K562 (cell line): ENCODE data around the gene PCDHGA4. TPM values are rescaled to one million over a fixed set of nuclear protein-coding genes. Genes with fewer than 3 reads are reported as not detected.

ENCODE experiments used
- ATAC-seq: fragments of 200-7000 bp; cut with Tn5 transposase; 3 replicates; pipeline ENCODE4 v1.9.1; 2020; ENCODE audit warnings: moderate library complexity
- BruUV-seq: library from RNA; stranded (reverse); fragments of 400-500 nt; replicated peaks from 2 replicates; lab custom pipeline; 2021; lab: Mats Ljungman, UMichigan
- CTCF ChIA-PET: fragments of 300-600 bp; formaldehyde crosslinking; extraction: SDS; loops from one replicate; lab custom pipeline; 2021; ENCODE audit warnings: low intra/inter-chr PET ratio; lab: Yijun Ruan, JAX
- POLR2A ChIA-PET: fragments of 300-600, 350-650 bp; sonication (Branson Sonifier 250); formaldehyde crosslinking; extraction: SDS; loops from one replicate; lab custom pipeline; 2021; ENCODE audit warnings: antibody characterized with exemption, inconsistent platforms; lab: Yijun Ruan, JAX
- DNase-seq, 4 experiments: peaks; one replicate each; pipeline versions ENCODE4 v3.0.0 to v3.0.0-alpha.2; 2011 to 2018; ENCODE audit warnings: low spot score in 3 of 4, mixed read lengths in 3 of 4; ENCODE audit errors: extremely low read depth in 1 of 4
- FAIRE-seq: peaks from 2 replicates; lab custom pipeline; 2011; peaks lifted over from hg19 to GRCh38; lab: Jason Lieb, UNC
- H2AFZ ChIP-seq: 2 replicates; pipeline ENCODE4 v1.6.0; 2011; ENCODE audit warnings: low read depth, low read length, control low read depth, inconsistent platforms
- H3K27ac ChIP-seq: fragments of 200-600 bp; 3 replicates; pipeline ENCODE4 v1.8.0; 2011; ENCODE audit warnings: low read depth, mild to moderate bottlenecking, control low read depth, inconsistent platforms, low read length, moderate library complexity, mixed read lengths; ENCODE audit errors: extremely low read depth
- H3K27me3 ChIP-seq, 2 experiments: fragments of 300-600 bp in 1 of 2; 2 replicates in 1 of 2; 3 replicates in 1 of 2; pipeline versions ENCODE4 v1.6.0 to v1.8.0; 2011; ENCODE audit warnings: inconsistent platforms in 2 of 2, low read length in 2 of 2, mild to moderate bottlenecking in 1 of 2, mixed read lengths in 1 of 2, moderate library complexity in 1 of 2; ENCODE audit not compliant: control insufficient read depth in 2 of 2, insufficient read depth in 2 of 2
- H3K36me3 ChIP-seq: fragments of 300-600 bp; 3 replicates; pipeline ENCODE4 v1.8.0; 2011; ENCODE audit warnings: mild to moderate bottlenecking, low read length, inconsistent platforms; ENCODE audit not compliant: control insufficient read depth, insufficient read depth
- H3K4me1 ChIP-seq, 2 experiments: fragments of 200-600 bp in 1 of 2; replicated peaks in 1 of 2; 2 replicates in 1 of 2; 3 replicates in 1 of 2; pipeline versions ENCODE4 v1.5.1 to v1.8.0; 2011; ENCODE audit warnings: inconsistent platforms in 2 of 2, low read length in 2 of 2, mild to moderate bottlenecking in 1 of 2, mixed read lengths in 1 of 2, moderate library complexity in 1 of 2; ENCODE audit not compliant: control insufficient read depth in 2 of 2, insufficient read depth in 2 of 2
- H3K4me2 ChIP-seq: 2 replicates; pipeline ENCODE4 v1.6.1; 2011; ENCODE audit warnings: low read length, control low read depth, inconsistent platforms, mixed read lengths; ENCODE audit not compliant: insufficient read depth
- H3K4me3 ChIP-seq: fragments of 200-600 bp; sonication (generic), shearing (Covaris generic); 2 replicates; pipeline ENCODE4 v1.5.1; 2016; ENCODE audit warnings: control low read depth, inconsistent platforms
- H3K79me2 ChIP-seq: fragments of 200-600 bp; 3 replicates; pipeline ENCODE4 v1.8.0; 2011; ENCODE audit warnings: low read length, inconsistent platforms; ENCODE audit not compliant: control insufficient read depth, insufficient read depth
- H3K9ac ChIP-seq, 2 experiments: 2 replicates each; pipeline versions ENCODE4 v1.6.0 to v1.6.1; 2011; ENCODE audit warnings: low read depth in 2 of 2, low read length in 2 of 2, control low read depth in 1 of 2, inconsistent platforms in 1 of 2, mild to moderate bottlenecking in 1 of 2, mixed read lengths in 1 of 2; ENCODE audit not compliant: insufficient read depth in 1 of 2
- H3K9me1 ChIP-seq: one replicate; pipeline ENCODE4 v1.6.0; 2011; ENCODE audit warnings: inconsistent platforms, mild to moderate bottlenecking, low read length, moderate library complexity; ENCODE audit not compliant: control insufficient read depth, insufficient read depth
- H3K9me3 ChIP-seq: replicated peaks from 2 replicates; pipeline ENCODE4 v1.5.1; 2011; ENCODE audit warnings: low read depth, low read length, inconsistent platforms; ENCODE audit not compliant: control insufficient read depth, insufficient read depth
- H4K20me1 ChIP-seq: replicated peaks from 2 replicates; pipeline ENCODE4 v1.6.1; 2011; ENCODE audit warnings: low read length, inconsistent platforms, mixed read lengths; ENCODE audit not compliant: control insufficient read depth, insufficient read depth
- AFF1 ChIP-seq, 2 experiments: fragments of 450-650 bp; IDR thresholded peaks; 2 replicates each; pipeline ENCODE4 v1.6.1; 2018; ENCODE audit warnings: mild to moderate bottlenecking in 2 of 2, low read depth in 1 of 2; ENCODE audit not compliant: partially characterized antibody in 2 of 2
- E2F3 ChIP-seq: fragments of 250-450 bp; sonication (Bioruptor Pico); IDR thresholded peaks from 2 replicates; pipeline ENCODE4 v1.4.0; 2020; ENCODE audit warnings: mild to moderate bottlenecking
- FUS ChIP-seq: fragments of 200-400 bp; formaldehyde crosslinking; optimal IDR thresholded peaks from 2 replicates; pipeline ENCODE3; 2017; ENCODE audit warnings: low read depth, low read length
- HSF4 ChIP-seq: fragments of 250-450 bp; sonication (Bioruptor Pico); IDR thresholded peaks from 2 replicates; pipeline ENCODE4 v2.1.2; 2022; ENCODE audit warnings: mild to moderate bottlenecking, moderate library complexity, borderline replicate concordance
- ILK ChIP-seq: fragments of 450-650 bp; IDR thresholded peaks from 2 replicates; pipeline ENCODE4 v1.6.1; 2016; ENCODE audit warnings: missing genetic modification characterization, low read depth, mild to moderate bottlenecking, missing compliant biosample characterization, moderate library complexity, borderline replicate concordance
- JUN ChIP-seq, 2 experiments: sonication (generic) in 1 of 2; formaldehyde crosslinking in 1 of 2; IDR thresholded peaks; 2 replicates each; pipeline versions ENCODE4 v1.6.1 to v1.8.0; 2012 to 2022; ENCODE audit warnings: borderline replicate concordance in 2 of 2, mild to moderate bottlenecking in 2 of 2, improper control_type of control experiment in 1 of 2, low read depth in 1 of 2, low read length in 1 of 2, missing genetic modification reagents in 1 of 2
- KLF6 ChIP-seq: fragments of 250-450 bp; sonication (Bioruptor Pico); IDR thresholded peaks from 2 replicates; pipeline ENCODE4 v1.4.0; 2020; ENCODE audit warnings: mild to moderate bottlenecking, moderate library complexity, borderline replicate concordance
- MCM5 ChIP-seq: fragments of 450-650 bp; IDR thresholded peaks from 2 replicates; pipeline ENCODE4 v1.6.1; 2016; ENCODE audit warnings: low read depth
- MNT ChIP-seq, 2 experiments: fragments of 450-650 bp; conservative IDR thresholded peaks; 2 replicates each; pipeline ENCODE4 v1.6.1; 2017; ENCODE audit warnings: mild to moderate bottlenecking in 2 of 2, moderate library complexity in 2 of 2
- PHB2 ChIP-seq: fragments of 450-650 bp; IDR thresholded peaks from 2 replicates; pipeline ENCODE4 v1.6.1; 2017; ENCODE audit warnings: low read depth
- RHOXF2B ChIP-seq: fragments of 250-450 bp; sonication (Bioruptor Pico); conservative IDR thresholded peaks from 2 replicates; pipeline ENCODE4 v1.5.1; 2021
- ZNF277 ChIP-seq: fragments of 250-450 bp; sonication (Bioruptor Pico); IDR thresholded peaks from 2 replicates; pipeline ENCODE4 v1.8.0; 2022; ENCODE audit warnings: inconsistent platforms, mild to moderate bottlenecking, moderate library complexity, borderline replicate concordance
- WGBS: fragments of 100-300 bp; shearing (Covaris generic); methylation state at CpG from one replicate; pipeline ENCODE4 v1.1.6; 2016; ENCODE audit warnings: low coverage, mixed read lengths; ENCODE audit not compliant: insufficient coverage; ENCODE audit errors: missing lambda C conversion rate; 5-methylcytosine and 5-hydroxymethylcytosine counted together
- in situ Hi-C: fragments of 300-500 bp; cut with MboI; formaldehyde crosslinking; loops from 4 replicates; pipeline ENCODE4 v1.15.0; 2018; ENCODE audit warnings: inconsistent platforms, mixed read lengths
- intact Hi-C: fragments of 100-400 bp; cut with micrococcal nuclease; formaldehyde crosslinking; loops from 2 replicates; pipeline ENCODE4 v1.14.2; 2022
- polyA plus RNA-seq, 8 experiments: library from polyadenylated mRNA; depleted of rRNA in 4 of 8; stranded (reverse) in 5 of 8; unstranded in 3 of 8; fragments of >200 nt; fragmentation: Nextera tagmentation in 2 of 8; fragmentation: Illumina TruSeq in 1 of 8; extraction: Ambion mirVana in 2 of 8; extraction: Trizol in 1 of 8; gene quantifications; 2 replicates each; pipeline versions ENCODE4 v1.2.1 to v1.2.3, GENCODE V29; 2011 to 2014; ENCODE audit warnings: inconsistent platforms in 1 of 8, missing spikeins in 1 of 8
- total RNA-seq, 7 experiments: library from RNA; depleted of rRNA in 6 of 7; stranded (reverse); fragments of >200 nt in 6 of 7; fragmentation: Illumina TruSeq in 2 of 7; extraction: Trizol in 2 of 7; gene quantifications; 2 replicates each; pipeline versions ENCODE4 v1.2.1 to v1.2.3, GENCODE V29; 2011 to 2021; ENCODE audit warnings: low replicate concordance in 1 of 7

Gene PCDHGA4
- total and polyA plus RNA-seq, 9 of the 15 experiments (the other 6 are each of a cell fraction or from before 2014, with no cell fraction given) = 0.12 to 0.40 (median 0.36) TPM; not detected in 2

GRCh38 chr5:141384471-141385267 is 29.8 kb downstream of the PCDHGA4 start:
- ATAC-seq = no peak
- intact Hi-C loops = no loop called here
- no peak for DNase-seq
- Histone ChIP-seq H3K9me3 (no peaks in the 10 kb centered on the region), H3K9ac (no peak overlapping the region), H3K9me1 (no peaks in the 10 kb centered on the region), H3K4me1 (peaks cover 0 to 11% of the 10 kb centered on the region in 2 experiments; a peak in 2 of 5 replicates), H3K4me3 (no peak overlapping the region), H3K27me3 (peaks cover 9 to 35% of the 10 kb centered on the region in 2 experiments; a peak in 4 of 5 replicates), H3K36me3 (no peaks in the 10 kb centered on the region), H3K27ac (no peak overlapping the region), H2AFZ (no peak overlapping the region), H3K4me2 (no peak overlapping the region), H4K20me1 (no peaks in the 10 kb centered on the region), H3K79me2 (no peaks in the 10 kb centered on the region)
- CTCF ChIA-PET = no interaction called here
- in situ Hi-C loops = no loop called here
- BruUV-seq = no TSS peak
- no peak for FAIRE-seq
- POLR2A ChIA-PET = interaction anchor here (0.7 kb wide), 1 partner anchor 13 kb away, joined by 3 read pairs; the partner anchor contains the start of gene PCDHGB5
- 2% methylated on average over 43 of the region's 43 CpGs for WGBS
- TF ChIP-seq E2F3 (CRISPR knock-in tag) (no peak), HSF4 (CRISPR knock-in tag) (no peak), RHOXF2B (CRISPR knock-in tag) (no peak), KLF6 (CRISPR knock-in tag) (no peak), ZNF277 (CRISPR knock-in tag) (no peak), MCM5 (no peak), PHB2 (no peak), FUS (no peak), AFF1 (IDR thresholded peaks at IDR 0.05; ENCODE audit: low read depth in 1 of 2, partially characterized antibody in 2 of 2) (no peak), MNT (conservative IDR thresholded peaks at IDR 0.05) (no peak), JUN (IDR thresholded peaks at IDR 0.05; ENCODE audit: borderline replicate concordance, low read depth, low read length) (no peak), JUN (CRISPR knock-in tag; IDR thresholded peaks at IDR 0.05; ENCODE audit: borderline replicate concordance) (no peak), ILK (no peak)
